Tibial artery (tissue), 4 donors: Measurements from ENCODE around the gene TMC3.

Experiments used
- DNase-seq, 2 donors: peaks; one replicate each; pipeline ENCODE4 v3.0.0-alpha.2; 2019
- H3K27ac ChIP-seq, 2 donors: fragments of 200-600 bp; sonication (generic) in 1 of 2; 1 replicate in 1 of 2; 2 replicates in 1 of 2; pipeline ENCODE4 v1.5.1; 2018 to 2019; ENCODE audit warnings: mild to moderate bottlenecking in 1 of 2
- H3K27me3 ChIP-seq, 2 donors: fragments of 200-600 bp; sonication (generic) in 1 of 2; one replicate each; pipeline versions ENCODE4 v1.5.1 to v1.6.0; 2016 to 2019
- H3K36me3 ChIP-seq, 3 donors: fragments of 200-600 bp; sonication (generic) in 2 of 3; one replicate each; pipeline ENCODE4 v1.5.1; 2016 to 2019; ENCODE audit warnings: mild to moderate bottlenecking in 2 of 3
- H3K4me1 ChIP-seq, 4 donors: fragments of 200-600 bp; sonication (generic) in 2 of 4; 1 replicate in 3 of 4; 2 replicates in 1 of 4; pipeline ENCODE4 v1.5.1; 2016 to 2019
- H3K4me3 ChIP-seq, 2 donors: fragments of 200-600 bp; sonication (generic) in 1 of 2; 1 replicate in 1 of 2; 2 replicates in 1 of 2; pipeline ENCODE4 v1.5.1; 2018 to 2019; ENCODE audit warnings: mild to moderate bottlenecking in 2 of 2
- H3K9me3 ChIP-seq, 3 donors: fragments of 200-600 bp; sonication (generic) in 1 of 3; one replicate each; pipeline ENCODE4 v1.5.1; 2016 to 2019
- CTCF ChIP-seq, 2 experiments: fragments of 200-600 bp in 1 of 2; fragments of 450-650 bp in 1 of 2; IDR thresholded peaks; one replicate each; pipeline ENCODE4 v1.5.1; 2017 to 2019; ENCODE audit warnings: antibody characterized with exemption in 2 of 2, mild to moderate bottlenecking in 1 of 2, moderate library complexity in 1 of 2
- intact Hi-C: fragments of 100-400 bp; cut with DNase I; formaldehyde crosslinking; loops from one replicate; pipeline ENCODE4 v1.15.0; 2023; ENCODE audit warnings: low total_unique reads

TMC3 gene

GRCh38 chr15:81363718-81364500 is 10.1 kb downstream of the TMC3 start:
- Histone ChIP-seq H3K4me1 (no peaks in the 10 kb centered on the region), H3K27ac (no peak overlapping the region), H3K4me3 (no peak overlapping the region), H3K36me3 (no peaks in the 10 kb centered on the region), H3K9me3 (no peaks in the 10 kb centered on the region), H3K27me3 (peaks cover 0 to 3% of the 10 kb centered on the region in 2 donors)
- intact Hi-C loops: no loop called here
- TF ChIP-seq CTCF (IDR thresholded peaks at IDR 0.05): no peak
- DNase-seq: no peak

GRCh38 chr15:81363276-81363675 is 10.7 kb downstream of the TMC3 start:
- no peaks in the 10 kb centered on the region for H3K36me3 ChIP-seq
- no peak for TF ChIP-seq CTCF (IDR thresholded peaks at IDR 0.05)
- DNase-seq: no peak

GRCh38 chr15:81362790-81363189 is 11.2 kb downstream of the TMC3 start:
- intact Hi-C loops: no loop called here

More at GRCh38 chr15:81363276-81363675, 10.7 kb downstream of the TMC3 start:
- no peak overlapping the region for H3K27ac ChIP-seq
- peaks cover 0 to 3% of the 10 kb centered on the region in 2 donors for H3K27me3 ChIP-seq
- H3K4me1 ChIP-seq: no peaks in the 10 kb centered on the region
- intact Hi-C loops: no loop called here
- H3K9me3 ChIP-seq: no peaks in the 10 kb centered on the region
- H3K4me3 ChIP-seq: no peak overlapping the region

GRCh38 chr15:81361891-81362290 is 12.1 kb downstream of the TMC3 start:
- Histone ChIP-seq H3K4me1 (no peaks in the 10 kb centered on the region), H3K9me3 (no peaks in the 10 kb centered on the region), H3K4me3 (no peak overlapping the region), H3K36me3 (no peaks in the 10 kb centered on the region), H3K27ac (no peak overlapping the region), H3K27me3 (peaks cover 0 to 3% of the 10 kb centered on the region in 2 donors)
- no peak for TF ChIP-seq CTCF (IDR thresholded peaks at IDR 0.05)
- DNase-seq: no peak
- intact Hi-C loops: no loop called here

More at GRCh38 chr15:81362790-81363189, 11.2 kb downstream of the TMC3 start:
- peaks cover 0 to 3% of the 10 kb centered on the region in 2 donors for H3K27me3 ChIP-seq
- no peak for TF ChIP-seq CTCF (IDR thresholded peaks at IDR 0.05)
- no peak overlapping the region for H3K4me3 ChIP-seq
- H3K9me3 ChIP-seq: no peaks in the 10 kb centered on the region
- H3K4me1 ChIP-seq: no peaks in the 10 kb centered on the region
- no peaks in the 10 kb centered on the region for H3K36me3 ChIP-seq
- no peak for DNase-seq
- no peak overlapping the region for H3K27ac ChIP-seq

GRCh38 chr15:81360491-81360890 is 13.5 kb downstream of the TMC3 start:
- H3K4me3 ChIP-seq: no peak overlapping the region
- H3K27ac ChIP-seq: no peak overlapping the region
- no peaks in the 10 kb centered on the region for H3K36me3 ChIP-seq
- no peaks in the 10 kb centered on the region for H3K4me1 ChIP-seq
- intact Hi-C loops: no loop called here
- TF ChIP-seq CTCF (IDR thresholded peaks at IDR 0.05): no peak
- H3K9me3 ChIP-seq: no peaks in the 10 kb centered on the region
- DNase-seq: no peak
- H3K27me3 ChIP-seq: peaks cover 0 to 3% of the 10 kb centered on the region in 2 donors
